Cerebellar cortex (tissue), 1 donor: ENCODE measurements around the gene ZMYND19.
"Not testable (repeated sequence)": the region's sequence is repeated elsewhere in the genome, so short reads cannot be mapped to it uniquely, and the experiment has no call there.

Experiments
- DNase-seq: peaks from one replicate; pipeline ENCODE4 v3.0.0-alpha.2; 2015; ENCODE audit warnings: low spot score

ZMYND19 gene

DNA sequence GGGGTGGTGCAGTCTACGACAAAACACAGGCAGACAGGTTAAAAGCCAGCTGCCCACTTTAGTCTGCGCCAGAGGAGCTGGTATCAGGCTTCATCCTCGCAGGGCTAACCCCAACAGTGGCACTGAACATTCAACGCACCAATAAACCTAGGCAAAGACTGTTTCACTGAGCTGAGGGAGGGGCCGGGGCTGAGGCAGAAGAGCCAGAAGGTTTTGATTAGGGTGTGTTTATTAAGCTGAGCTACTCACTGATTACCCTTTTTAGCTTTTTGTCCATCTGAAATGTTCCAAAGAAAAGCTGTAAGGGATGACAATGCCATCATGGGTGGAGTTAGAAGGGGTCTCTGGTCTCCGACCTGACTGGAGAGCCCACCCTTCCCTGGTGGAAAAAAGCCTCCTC, 1.4 kb downstream of the ZMYND19 start:
- no peak for DNase-seq

- DNase-seq, result no peak
These were observed 2.0 kb downstream of the ZMYND19 start for GRCh38 chr9:137588311-137588710.

- DNase-seq, result no peak
These were observed 3.5 kb downstream of the ZMYND19 start for GRCh38 chr9:137586854-137587253.

GRCh38 chr9:137583957-137584356, 6.4 kb downstream of the ZMYND19 start:
- DNase-seq, result no peak

- no peak for DNase-seq
These were observed 7.0 kb downstream of the ZMYND19 start for GRCh38 chr9:137583347-137583746.

DNA sequence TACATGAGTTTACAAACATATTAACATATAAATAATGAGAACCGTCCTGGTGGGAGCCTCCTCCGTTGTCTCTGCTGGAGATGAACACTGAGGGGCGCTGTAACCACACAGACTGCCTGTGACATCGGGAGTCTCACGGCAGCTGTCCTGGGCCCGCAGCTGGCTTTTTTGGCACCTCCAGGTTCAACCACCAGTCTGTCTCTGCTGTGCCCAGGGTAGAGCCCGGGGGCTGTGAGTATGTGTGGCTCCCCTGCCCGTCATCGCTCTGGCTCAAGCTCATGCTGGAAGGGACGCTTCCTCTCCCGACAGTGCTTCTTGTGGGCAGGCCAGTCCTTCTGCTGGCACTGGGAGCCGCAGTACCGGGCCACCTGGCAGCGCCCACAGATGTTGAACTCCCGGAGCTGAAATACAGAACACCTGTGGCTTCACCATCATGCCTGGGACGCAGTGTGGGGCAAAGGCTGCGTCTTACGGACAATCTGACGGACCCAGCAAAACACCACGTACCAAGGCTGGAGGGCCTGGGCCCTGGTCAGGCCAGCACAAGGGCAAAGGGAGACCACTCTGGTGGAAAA, 7.9 kb downstream of the ZMYND19 start:
- peak; percentile 40 for DNase-seq

- no peak for DNase-seq
These were observed 8.7 kb downstream of the ZMYND19 start for GRCh38 chr9:137581361-137582285.

DNA sequence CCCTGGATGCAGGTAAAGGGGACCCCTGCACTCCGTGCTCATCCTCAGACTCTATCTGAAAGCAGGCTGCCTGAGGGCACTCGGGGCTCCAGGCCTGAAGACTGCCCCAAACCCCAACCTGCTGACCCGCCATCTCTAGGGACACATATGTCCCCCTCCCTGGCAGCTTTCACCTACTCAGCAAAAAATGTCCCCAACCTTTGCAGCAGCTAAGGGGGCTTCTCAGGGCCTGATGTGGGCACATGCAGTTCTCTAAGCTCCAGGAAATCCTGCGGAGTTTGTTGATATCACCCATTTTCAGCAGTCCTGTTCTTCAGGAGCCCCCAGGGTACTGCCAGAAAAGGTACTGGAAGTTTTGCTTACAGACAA, 9.4 kb downstream of the ZMYND19 start:
- no peak for DNase-seq

DNA sequence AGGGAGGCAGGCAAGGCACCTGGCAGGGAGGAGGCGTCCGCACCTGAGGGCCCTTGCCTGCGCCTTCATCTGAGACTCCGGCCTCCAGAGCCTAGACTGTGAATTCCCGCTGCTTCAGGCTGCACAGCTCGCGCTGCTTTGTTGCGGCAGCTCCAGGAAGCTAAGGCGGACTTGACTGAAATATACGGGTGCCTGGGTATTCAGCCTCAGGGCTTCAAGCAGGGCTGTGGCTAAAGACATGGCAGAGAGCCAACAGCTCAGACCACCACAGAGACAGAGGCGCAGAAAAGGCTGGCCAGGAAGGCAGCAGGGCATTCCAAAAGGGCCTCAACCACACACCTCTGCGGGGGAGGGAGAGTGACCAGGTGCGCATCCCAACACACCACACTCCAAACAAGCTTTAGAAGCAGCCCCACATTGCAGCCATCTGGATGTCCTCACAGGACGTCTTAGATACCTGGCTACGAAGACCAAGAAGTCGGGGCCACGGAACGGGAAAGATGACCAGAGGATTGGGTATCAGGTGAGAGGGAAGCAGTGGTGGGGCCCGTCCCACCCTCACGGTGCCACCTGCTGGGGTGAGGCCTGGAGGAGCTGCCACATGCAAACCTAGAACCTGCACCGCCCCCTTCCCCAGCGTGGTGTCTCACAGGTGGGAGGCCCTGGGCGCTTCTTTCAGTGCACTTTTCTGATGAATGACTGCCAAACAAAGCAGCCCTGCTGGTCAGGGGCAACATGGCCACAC, 9.9 kb downstream of the ZMYND19 start:
- no peak for DNase-seq

GRCh38 chr9:137579259-137579604, 11.1 kb downstream of the ZMYND19 start:
- DNase-seq, result no peak

DNA sequence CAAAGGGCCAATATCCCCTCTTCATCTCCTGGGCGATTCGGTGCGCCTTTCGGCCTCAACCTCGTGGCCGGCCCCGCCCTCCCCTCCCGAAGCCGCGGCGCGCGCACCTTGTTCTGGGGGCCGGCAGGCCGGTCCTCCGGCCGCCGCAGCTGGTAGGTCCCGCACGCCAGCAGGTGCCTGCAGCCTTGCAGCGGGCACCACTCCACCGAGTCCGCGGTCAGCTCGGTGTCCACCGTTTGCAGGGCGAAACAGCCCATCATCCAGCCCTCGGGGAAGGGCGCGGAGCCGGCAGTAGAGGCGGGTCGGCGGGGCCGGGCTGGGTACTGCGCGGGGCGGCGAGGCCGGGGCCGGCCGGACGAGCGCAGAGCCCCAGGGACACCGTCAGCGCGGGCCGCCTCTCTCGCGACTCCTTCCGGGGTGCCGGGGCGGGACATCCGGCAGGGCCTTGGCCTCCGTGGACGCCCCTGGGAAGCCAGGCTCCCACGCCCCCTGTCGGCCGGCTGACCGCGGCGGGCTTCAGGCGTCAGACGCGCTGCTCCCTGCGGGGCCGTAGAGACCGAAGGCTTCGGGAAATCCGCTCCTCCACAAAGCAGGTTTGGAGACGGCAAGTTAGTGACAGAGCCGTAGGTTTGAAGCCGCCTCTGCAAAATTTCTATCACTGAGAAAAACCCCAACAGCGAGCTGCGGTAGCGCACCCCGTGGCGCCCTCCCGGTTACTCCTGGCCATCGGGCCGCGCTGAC, 11.6 kb downstream of the ZMYND19 start, which contains the start of gene DPH7:
TSS of gene DPH7 (minus strand) at position 408 of the 741 bp plus-strand sequence. CDS start at position 260, 148 bp downstream.
- peak; percentile 93 for DNase-seq

DNA sequence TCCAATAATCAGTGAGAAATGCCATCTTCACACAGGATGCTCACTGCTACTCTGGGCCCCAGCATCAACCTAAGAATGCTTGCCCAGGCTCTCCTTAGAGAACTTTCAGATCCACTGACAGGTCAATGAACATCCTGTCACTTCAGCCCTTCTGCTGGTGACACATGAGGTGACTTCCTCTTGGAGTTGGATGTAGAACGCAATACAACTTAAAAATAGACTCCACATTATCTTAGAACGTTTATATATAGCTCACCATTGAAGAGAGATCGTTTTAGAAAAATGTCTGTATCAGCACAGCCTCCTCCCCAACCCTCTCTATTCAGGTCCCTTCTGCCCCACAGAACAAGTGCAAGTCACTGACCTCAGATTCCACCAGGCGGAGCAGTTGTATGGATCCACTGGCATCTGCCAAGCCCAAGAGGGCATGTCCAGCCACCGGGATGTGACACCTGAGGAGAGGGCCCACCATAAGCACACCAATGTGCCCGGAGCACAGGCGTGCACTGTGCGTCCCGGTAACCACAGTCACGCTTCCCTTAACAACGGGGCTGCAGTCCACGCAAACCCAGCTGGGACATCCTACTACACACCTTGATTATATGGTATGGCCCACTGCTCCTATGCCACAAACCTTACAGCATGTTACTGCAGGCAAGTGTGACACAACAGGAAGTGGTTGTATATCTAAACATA, 14.4 kb downstream of the ZMYND19 start:
- no peak for DNase-seq

DNA sequence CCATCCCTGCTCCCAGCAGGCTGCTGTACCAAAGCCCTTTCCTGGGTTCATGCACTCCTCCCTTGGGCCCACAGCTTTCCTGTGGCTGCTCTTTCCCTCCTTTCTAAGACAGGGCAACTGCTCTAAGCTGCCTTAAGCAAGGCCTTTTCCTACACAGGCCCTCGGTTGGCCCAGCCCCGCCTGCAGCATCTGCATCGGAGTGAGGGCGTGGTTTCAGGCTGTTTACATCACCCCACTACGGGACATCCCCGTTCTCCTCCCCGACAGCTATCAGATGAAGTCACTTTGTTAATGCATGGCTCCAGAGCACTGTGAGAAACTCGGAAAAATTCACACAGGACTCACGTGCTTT, 15.0 kb downstream of the ZMYND19 start:
- DNase-seq, result no peak

- DNase-seq, result no peak
These were observed 16.1 kb downstream of the ZMYND19 start for GRCh38 chr9:137574192-137574591.

- DNase-seq, result no peak
These were observed 19.7 kb downstream of the ZMYND19 start for GRCh38 chr9:137570566-137570965.

GRCh38 chr9:137569609-137570203, 20.6 kb downstream of the ZMYND19 start:
- no peak for DNase-seq

- DNase-seq, result not testable (repeated sequence)
These were observed 21.9 kb downstream of the ZMYND19 start for GRCh38 chr9:137568445-137568844.

DNA sequence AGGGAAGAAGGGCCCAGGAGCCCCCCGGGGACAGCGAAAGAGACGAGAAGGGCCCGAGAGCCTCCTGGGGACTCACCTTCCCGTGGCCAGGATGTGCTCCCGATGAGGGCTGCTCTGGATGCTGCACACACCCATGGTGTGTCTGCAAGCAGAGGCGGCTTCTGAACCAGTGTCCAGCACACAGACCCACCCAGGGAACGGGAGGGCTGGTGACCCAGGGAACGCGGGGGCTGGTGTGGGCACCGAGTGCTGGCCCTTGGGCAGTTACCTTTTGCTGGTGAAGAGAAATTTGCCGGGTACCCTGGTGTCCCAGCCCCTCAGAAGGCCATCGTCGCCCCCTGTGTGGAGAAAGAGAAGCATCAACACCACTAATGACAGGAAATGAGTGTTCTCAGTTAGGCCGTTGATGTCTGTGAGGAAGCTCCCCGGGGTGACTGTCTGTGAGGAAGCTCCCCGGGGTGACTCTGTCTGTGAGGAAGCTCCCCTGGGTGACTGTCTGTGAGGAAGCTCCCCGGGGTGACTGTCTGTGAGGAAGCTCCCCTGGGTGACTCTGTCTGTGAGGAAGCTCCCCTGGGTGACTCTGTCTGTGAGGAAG, 25.4 kb downstream of the ZMYND19 start:
- DNase-seq, result no peak

DNA sequence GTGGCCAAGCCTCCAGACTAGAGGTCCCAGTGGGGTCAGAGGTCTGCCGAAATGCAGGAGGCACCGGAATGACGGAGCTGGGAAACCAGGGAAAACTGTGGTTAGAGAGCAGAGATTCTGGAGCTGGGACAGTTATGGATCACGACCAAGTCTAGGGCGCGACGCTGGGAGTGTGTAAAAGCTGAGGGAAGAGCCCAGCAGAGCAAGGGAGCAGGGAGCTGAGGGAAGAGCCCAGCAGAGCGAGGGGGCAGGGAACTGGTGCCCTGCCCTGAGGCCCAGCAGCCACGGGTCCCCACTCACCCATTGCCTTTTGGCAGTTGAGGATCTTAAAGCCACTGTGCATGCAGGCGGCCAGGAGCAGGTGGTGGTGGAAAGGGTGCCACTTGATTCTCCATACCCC, 26.2 kb downstream of the ZMYND19 start:
- no peak for DNase-seq

DNA sequence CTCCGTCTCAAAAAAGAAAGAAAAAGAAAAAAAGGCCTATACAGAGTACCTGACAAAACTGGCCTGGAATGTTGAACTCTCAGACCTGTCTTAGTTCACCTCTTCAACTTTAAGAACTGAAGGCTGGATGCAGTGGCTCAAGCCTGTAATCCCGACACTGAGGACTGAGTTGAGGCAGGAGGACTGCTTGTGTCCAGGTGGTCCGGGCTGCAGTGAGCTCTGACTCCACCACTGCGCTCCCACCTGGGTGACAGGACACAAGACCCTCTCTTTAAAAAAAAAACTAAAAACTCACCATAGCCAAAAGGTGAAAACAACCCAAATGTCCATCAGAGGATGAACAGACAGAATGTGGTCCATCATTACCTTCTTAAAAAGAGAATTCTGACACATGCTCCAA, 32.2 kb downstream of the ZMYND19 start:
- no peak for DNase-seq
